Measurements from ENCODE around the gene ENDOD1.

ENDOD1 gene

GRCh38 chr11:95072948-95073347, 16.7 kb upstream of the ENDOD1 start:
- CTCF ChIA-PET: interaction anchor here (0.9 to 21.2 kb wide), 6 partner anchors 8 to 118 kb away, joined by 3 to 306 read pairs (median 8); partner anchors contain the start of gene ENDOD1
- POLR2A ChIA-PET: interaction anchor here (0.8 to 1.1 kb wide), 3 partner anchors 8 to 100 kb away, joined by 3 read pairs; partner anchors contain the start of genes CWC15 and KDM4D
- no peak for DNase-seq (ENCODE audit: extremely low spot score)

GRCh38 chr11:95074792-95075563, 14.7 kb upstream of the ENDOD1 start:
- ChIA-PET POLR2A (no interaction called here), CTCF (interaction anchor here (1.2 to 21.2 kb wide), 4 partner anchors 6 to 63 kb away, joined by 3 to 306 read pairs (median 139); partner anchors contain the start of genes ENDOD1 and SRSF8)
- no peak for TF ChIP-seq CTCF (IDR thresholded peaks at IDR 0.05; ENCODE audit: control extremely low read depth, extremely low read depth, low read depth, missing control alignments)
- no peak for DNase-seq (ENCODE audit: extremely low spot score)

More at GRCh38 chr11:95072948-95073347, 16.7 kb upstream of the ENDOD1 start:
- no peak for TF ChIP-seq CTCF (IDR thresholded peaks at IDR 0.05; ENCODE audit: control extremely low read depth, extremely low read depth, low read depth, missing control alignments)

GRCh38 chr11:95076416-95076815, 13.2 kb upstream of the ENDOD1 start:
- DNase-seq (ENCODE audit: extremely low spot score): no peak
- TF ChIP-seq CTCF (IDR thresholded peaks at IDR 0.05; ENCODE audit: control extremely low read depth, extremely low read depth, low read depth, missing control alignments): no peak
- POLR2A ChIA-PET: no interaction called here
- CTCF ChIA-PET: interaction anchor here (0.9 to 21.2 kb wide), 6 partner anchors 7 to 687 kb away, joined by 3 to 306 read pairs (median 7); partner anchors contain the start of genes ENDOD1 and SRSF8

GRCh38 chr11:95076981-95077380, 12.7 kb upstream of the ENDOD1 start:
- CTCF ChIA-PET: interaction anchor here (0.9 to 21.2 kb wide), 6 partner anchors 8 to 686 kb away, joined by 3 to 306 read pairs (median 7); partner anchors contain the start of genes ENDOD1 and SRSF8
- no peak for TF ChIP-seq CTCF (IDR thresholded peaks at IDR 0.05; ENCODE audit: control extremely low read depth, extremely low read depth, low read depth, missing control alignments)
- no peak for DNase-seq (ENCODE audit: extremely low spot score)
- POLR2A ChIA-PET: no interaction called here

- POLR2A ChIA-PET: no interaction called here
- CTCF ChIA-PET: interaction anchor here (11.8 to 21.2 kb wide), 2 partner anchors 9 to 15 kb away, joined by 139 to 306 read pairs; partner anchors contain the start of genes ENDOD1 and SRSF8
- no peak for DNase-seq (ENCODE audit: extremely low spot score)
- no peak for TF ChIP-seq CTCF (IDR thresholded peaks at IDR 0.05; ENCODE audit: control extremely low read depth, extremely low read depth, low read depth, missing control alignments)
Observed at GRCh38 chr11:95078526-95078925, 11.1 kb upstream of the ENDOD1 start.

GRCh38 chr11:95081010-95081409, 8.6 kb upstream of the ENDOD1 start:
- no peak for TF ChIP-seq CTCF (IDR thresholded peaks at IDR 0.05; ENCODE audit: control extremely low read depth, extremely low read depth, low read depth, missing control alignments)
- DNase-seq (ENCODE audit: extremely low spot score): no peak
- POLR2A ChIA-PET: interaction anchor here (0.8 kb wide), 1 partner anchor 8 kb away, joined by 3 read pairs; no protein-coding TSS in a partner anchor
- CTCF ChIA-PET: interaction anchor here (1.2 to 21.2 kb wide), 4 partner anchors 12 to 70 kb away, joined by 3 to 306 read pairs (median 73); partner anchors contain the start of genes ENDOD1 and SRSF8

All from GM10248 (cell line).